Astrocyte (in vitro differentiated cells and primary cell): ENCODE results near the gene TNFSF15. TPM values are rescaled to one million over a fixed set of nuclear protein-coding genes. Genes with fewer than 3 reads are reported as not detected.

Source experiments
- DNase-seq: peaks from one replicate; pipeline ENCODE4 v3.0.0-alpha.2; 2010; ENCODE audit warnings: low read depth
- FAIRE-seq: peaks from 2 replicates; lab custom pipeline; 2011; peaks lifted over from hg19 to GRCh38; lab: Jason Lieb, UNC
- H2AFZ ChIP-seq: 2 replicates; pipeline ENCODE4 v1.6.0; 2012; ENCODE audit warnings: low read depth, low read length, inconsistent platforms
- H3K27ac ChIP-seq: 2 replicates; pipeline ENCODE4 v1.5.1; 2011; ENCODE audit warnings: low read depth, low read length, inconsistent platforms
- H3K27me3 ChIP-seq: 2 replicates; pipeline ENCODE4 v1.6.0; 2011; ENCODE audit warnings: low read length, inconsistent platforms; ENCODE audit not compliant: insufficient read depth
- H3K36me3 ChIP-seq: 2 replicates; pipeline ENCODE4 v1.5.1; 2011; ENCODE audit warnings: low read length, inconsistent platforms; ENCODE audit not compliant: insufficient read depth
- H3K4me1 ChIP-seq: 2 replicates; pipeline ENCODE4 v1.5.1; 2011; ENCODE audit warnings: low read length, inconsistent platforms; ENCODE audit not compliant: insufficient read depth
- H3K4me2 ChIP-seq: 2 replicates; pipeline ENCODE4 v1.6.0; 2012; ENCODE audit warnings: low read length, inconsistent platforms
- H3K4me3 ChIP-seq: 2 replicates; pipeline ENCODE4 v1.5.1; 2011; ENCODE audit warnings: low read depth, mild to moderate bottlenecking, low read length, inconsistent platforms; ENCODE audit not compliant: insufficient read depth
- H3K79me2 ChIP-seq: 2 replicates; pipeline ENCODE4 v1.6.0; 2012; ENCODE audit warnings: mild to moderate bottlenecking, low read length, inconsistent platforms; ENCODE audit not compliant: insufficient read depth
- H3K9ac ChIP-seq: 2 replicates; pipeline ENCODE4 v1.6.0; 2012; ENCODE audit warnings: mild to moderate bottlenecking, low read length, inconsistent platforms
- H3K9me3 ChIP-seq: 2 replicates; pipeline ENCODE4 v1.5.1; 2012; ENCODE audit warnings: low read depth, mild to moderate bottlenecking, low read length, inconsistent platforms; ENCODE audit not compliant: insufficient read depth
- H4K20me1 ChIP-seq: 2 replicates; pipeline ENCODE4 v1.6.0; 2012; ENCODE audit warnings: low read length, inconsistent platforms; ENCODE audit not compliant: insufficient read depth
- H3K27ac Mint-ChIP-seq: one replicate; pipeline ENCODE4 v1.8.0; 2021; ENCODE audit warnings: mild to moderate bottlenecking, mixed read lengths; ENCODE audit not compliant: unreplicated experiment
- H3K27me3 Mint-ChIP-seq: one replicate; pipeline ENCODE4 v1.8.0; 2021; ENCODE audit warnings: low read depth, mixed read lengths; ENCODE audit not compliant: unreplicated experiment
- H3K36me3 Mint-ChIP-seq: one replicate; pipeline ENCODE4 v1.8.0; 2021; ENCODE audit warnings: low read depth, mixed read lengths; ENCODE audit not compliant: unreplicated experiment
- H3K4me1 Mint-ChIP-seq: one replicate; pipeline ENCODE4 v1.8.0; 2021; ENCODE audit warnings: low read depth, mixed read lengths; ENCODE audit not compliant: unreplicated experiment
- H3K4me3 Mint-ChIP-seq: one replicate; pipeline ENCODE4 v1.8.0; 2021; ENCODE audit warnings: mild to moderate bottlenecking, moderate library complexity, mixed read lengths; ENCODE audit not compliant: unreplicated experiment
- H3K9me3 Mint-ChIP-seq: one replicate; pipeline ENCODE4 v1.8.0; 2021; ENCODE audit warnings: mild to moderate bottlenecking, mixed read lengths; ENCODE audit not compliant: unreplicated experiment
- EZH2 ChIP-seq: IDR thresholded peaks from 2 replicates; pipeline ENCODE4 v1.6.1; 2012; ENCODE audit warnings: mild to moderate bottlenecking, low read length, inconsistent platforms; ENCODE audit not compliant: insufficient read depth
- total RNA-seq: library from RNA; stranded (reverse); gene quantifications from 2 replicates; pipeline ENCODE4 v1.2.1, GENCODE V29; 2021
- TF ChIP-seq, protein P1 (sequence below): IDR thresholded peaks from 2 replicates; pipeline ENCODE4 v1.5.1; 2011; ENCODE audit warnings: low read depth, mild to moderate bottlenecking, inconsistent platforms, low read length, moderate library complexity; ENCODE audit not compliant: insufficient read depth

The TNFSF15 gene
- total RNA-seq, 1 donor from 2014 or later, result 10.3 TPM

DNA sequence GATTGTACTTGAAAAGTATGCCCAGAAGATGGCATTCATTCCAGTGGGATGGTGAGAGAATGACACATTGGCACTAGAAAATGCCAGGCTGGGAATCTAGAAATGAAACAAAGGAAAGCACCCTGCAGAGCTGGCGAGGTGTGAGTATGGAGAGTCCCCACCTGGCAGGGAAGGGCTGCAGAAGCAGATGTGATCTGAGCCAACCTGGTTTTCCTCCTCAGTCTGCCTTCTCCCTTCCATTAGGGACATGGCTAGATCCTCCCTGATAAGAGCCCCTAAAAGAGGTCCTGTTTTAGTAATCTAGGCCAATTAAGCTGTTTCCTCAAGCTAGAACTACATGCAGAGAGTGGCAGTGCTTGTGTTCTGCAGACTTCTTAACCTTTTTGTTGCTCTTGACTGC, 24.7 kb upstream of the TNFSF15 start:
- Histone ChIP-seq H3K79me2 (no peaks in the 10 kb centered on the region), H3K4me1 (no peaks in the 10 kb centered on the region), H2AFZ (no peak overlapping the region), H3K27me3 (peaks cover 3% of the 10 kb centered on the region), H3K9ac (no peak overlapping the region), H3K36me3 (no peaks in the 10 kb centered on the region), H3K4me2 (no peak overlapping the region), H3K9me3 (no peaks in the 10 kb centered on the region), H3K4me3 (no peak overlapping the region), H4K20me1 (no peaks in the 10 kb centered on the region), H3K27ac (no peak overlapping the region)
- FAIRE-seq (no peak), DNase-seq (no peak)
- peaks cover 3% of the 10 kb centered on the region for H3K4me1 Mint-ChIP-seq
- peaks cover 28% of the 10 kb centered on the region for H3K27me3 Mint-ChIP-seq
- no peaks in the 10 kb centered on the region for H3K36me3 Mint-ChIP-seq
- no peak overlapping the region for H3K27ac Mint-ChIP-seq
- TF ChIP-seq EZH2, result no peak
- TF ChIP-seq, protein P1, sequence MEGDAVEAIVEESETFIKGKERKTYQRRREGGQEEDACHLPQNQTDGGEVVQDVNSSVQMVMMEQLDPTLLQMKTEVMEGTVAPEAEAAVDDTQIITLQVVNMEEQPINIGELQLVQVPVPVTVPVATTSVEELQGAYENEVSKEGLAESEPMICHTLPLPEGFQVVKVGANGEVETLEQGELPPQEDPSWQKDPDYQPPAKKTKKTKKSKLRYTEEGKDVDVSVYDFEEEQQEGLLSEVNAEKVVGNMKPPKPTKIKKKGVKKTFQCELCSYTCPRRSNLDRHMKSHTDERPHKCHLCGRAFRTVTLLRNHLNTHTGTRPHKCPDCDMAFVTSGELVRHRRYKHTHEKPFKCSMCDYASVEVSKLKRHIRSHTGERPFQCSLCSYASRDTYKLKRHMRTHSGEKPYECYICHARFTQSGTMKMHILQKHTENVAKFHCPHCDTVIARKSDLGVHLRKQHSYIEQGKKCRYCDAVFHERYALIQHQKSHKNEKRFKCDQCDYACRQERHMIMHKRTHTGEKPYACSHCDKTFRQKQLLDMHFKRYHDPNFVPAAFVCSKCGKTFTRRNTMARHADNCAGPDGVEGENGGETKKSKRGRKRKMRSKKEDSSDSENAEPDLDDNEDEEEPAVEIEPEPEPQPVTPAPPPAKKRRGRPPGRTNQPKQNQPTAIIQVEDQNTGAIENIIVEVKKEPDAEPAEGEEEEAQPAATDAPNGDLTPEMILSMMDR, result no peak
- H3K4me3 Mint-ChIP-seq, result no peak overlapping the region
- H3K9me3 Mint-ChIP-seq, result no peaks in the 10 kb centered on the region

DNA sequence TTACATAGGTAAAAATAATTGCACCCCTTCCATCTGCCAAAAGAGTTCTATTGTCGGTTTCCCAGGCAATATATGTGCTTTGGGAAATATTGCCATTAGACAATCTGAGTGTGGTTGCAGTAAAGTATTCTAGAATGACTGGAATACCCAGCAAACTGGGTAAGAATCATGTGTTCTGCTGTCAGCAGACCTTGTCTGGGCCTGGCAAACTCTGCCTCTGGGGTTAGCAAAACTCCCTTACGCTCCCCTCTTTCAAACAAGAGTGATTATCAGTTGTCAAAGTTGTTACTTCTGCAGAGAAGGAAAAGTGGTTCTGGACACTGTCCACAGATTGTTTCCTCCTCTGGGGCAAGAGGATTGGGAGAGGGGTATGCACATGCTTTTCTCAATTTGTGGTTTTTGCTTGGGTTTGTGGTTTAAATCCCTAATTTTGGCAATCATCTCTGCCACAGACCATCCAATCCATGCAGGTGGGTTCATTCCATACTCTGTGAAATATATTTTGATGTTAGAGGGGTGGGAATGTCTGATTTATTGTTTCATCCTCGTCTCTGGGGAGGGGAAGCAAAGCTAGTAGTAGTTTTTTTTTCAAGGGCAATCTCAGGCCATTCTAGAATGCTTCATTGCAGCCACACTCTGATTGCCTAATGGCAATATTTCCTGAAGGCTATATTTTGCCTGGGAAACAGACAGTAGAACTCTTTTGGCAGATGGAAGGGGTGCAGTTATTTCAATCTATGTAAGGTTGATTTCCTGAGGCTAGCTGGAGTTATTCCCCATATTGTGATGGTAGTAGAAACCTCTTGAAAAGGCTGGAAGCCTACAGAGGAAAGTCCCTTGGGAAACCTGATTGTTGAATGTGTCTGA, 24.0 kb upstream of the TNFSF15 start:
- FAIRE-seq, result no peak
- no peaks in the 10 kb centered on the region for H3K9me3 Mint-ChIP-seq
- H3K36me3 Mint-ChIP-seq, result no peaks in the 10 kb centered on the region
- Histone ChIP-seq H3K9me3 (no peaks in the 10 kb centered on the region), H3K36me3 (no peaks in the 10 kb centered on the region), H4K20me1 (no peaks in the 10 kb centered on the region), H3K9ac (no peak overlapping the region), H3K27me3 (peaks cover 3% of the 10 kb centered on the region), H3K4me3 (no peak overlapping the region), H3K4me2 (no peak overlapping the region), H3K4me1 (no peaks in the 10 kb centered on the region), H3K79me2 (no peaks in the 10 kb centered on the region), H3K27ac (no peak overlapping the region), H2AFZ (no peak overlapping the region)
- H3K27ac Mint-ChIP-seq, result no peak overlapping the region
- peak; percentile 48 for DNase-seq
- H3K27me3 Mint-ChIP-seq, result peaks cover 28% of the 10 kb centered on the region
- peaks cover 5% of the 10 kb centered on the region for H3K4me1 Mint-ChIP-seq
- H3K4me3 Mint-ChIP-seq, result no peak overlapping the region
- TF ChIP-seq, protein P1, result no peak
- TF ChIP-seq EZH2, result no peak

DNA sequence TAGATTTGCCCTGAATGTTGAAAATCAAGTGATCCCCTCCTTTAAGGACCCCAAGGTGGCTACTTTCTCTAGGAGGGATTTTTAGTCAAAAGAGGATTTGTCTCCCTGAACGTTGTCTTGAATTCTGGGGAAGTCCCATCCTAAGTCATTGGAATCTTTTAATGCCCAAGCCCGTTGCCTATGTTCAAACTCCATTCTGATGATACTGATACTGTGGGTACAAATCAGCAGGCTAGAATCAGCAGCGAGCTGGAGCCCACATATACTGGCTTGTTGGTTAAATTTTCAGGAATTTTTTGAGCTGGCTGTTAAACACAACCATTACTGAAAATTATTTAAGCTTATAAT, 22.4 kb upstream of the TNFSF15 start:
- Histone ChIP-seq H4K20me1 (no peaks in the 10 kb centered on the region), H3K27ac (no peak overlapping the region), H3K79me2 (no peaks in the 10 kb centered on the region), H3K4me3 (no peak overlapping the region), H3K9me3 (no peaks in the 10 kb centered on the region), H3K9ac (no peak overlapping the region), H3K4me1 (no peaks in the 10 kb centered on the region), H3K36me3 (no peaks in the 10 kb centered on the region), H2AFZ (no peak overlapping the region), H3K4me2 (no peak overlapping the region), H3K27me3 (peaks cover 3% of the 10 kb centered on the region)
- peaks cover 5% of the 10 kb centered on the region for H3K4me1 Mint-ChIP-seq
- no peak overlapping the region for H3K4me3 Mint-ChIP-seq
- DNase-seq (no peak), FAIRE-seq (no peak)
- H3K27me3 Mint-ChIP-seq, result peaks cover 28% of the 10 kb centered on the region
- TF ChIP-seq, protein P1, result no peak
- TF ChIP-seq EZH2, result no peak
- no peaks in the 10 kb centered on the region for H3K36me3 Mint-ChIP-seq
- H3K9me3 Mint-ChIP-seq, result no peaks in the 10 kb centered on the region
- H3K27ac Mint-ChIP-seq, result no peak overlapping the region
